Lower leg skin (tissue), 4 donors: ENCODE measurements around the gene KDM6A. TPM values are rescaled to one million over a fixed set of nuclear protein-coding genes. Genes with fewer than 3 reads are reported as not detected.

Experiments used
- DNase-seq, 2 donors: peaks; one replicate each; pipeline ENCODE4 v3.0.0-alpha.2; 2019; ENCODE audit warnings: low spot score in 2 of 2
- H3K4me3 ChIP-seq: fragments of 200-600 bp; sonication (generic); 2 replicates; pipeline ENCODE4 v1.5.1; 2017; ENCODE audit warnings: mild to moderate bottlenecking, low read depth; ENCODE audit not compliant: poor library complexity, severe bottlenecking
- CTCF ChIP-seq, 3 donors: fragments of 450-650 bp; IDR thresholded peaks; one replicate each; pipeline ENCODE4 v1.5.1; 2016; ENCODE audit warnings: antibody characterized with exemption in 3 of 3, mild to moderate bottlenecking in 3 of 3, moderate library complexity in 2 of 3
- POLR2A ChIP-seq, 2 donors: fragments of 450-650 bp; IDR thresholded peaks; one replicate each; pipeline ENCODE4 v1.6.1; 2016 to 2017; ENCODE audit warnings: antibody characterized with exemption in 2 of 2, mild to moderate bottlenecking in 1 of 2, moderate library complexity in 1 of 2
- WGBS, 2 donors: methylation state at CpG; one replicate each; pipeline ENCODE4 v1.1.5; 2018; 5-methylcytosine and 5-hydroxymethylcytosine counted together
- intact Hi-C: fragments of 100-400 bp; cut with DNase I; formaldehyde crosslinking; loops from one replicate; pipeline ENCODE4 v1.15.0; 2023; ENCODE audit warnings: low total_unique reads
- total RNA-seq, 4 donors: library from RNA; depleted of rRNA; stranded (reverse); fragments of >200 nt; gene quantifications; one replicate each; pipeline ENCODE4 v1.1.0, GENCODE V29; 2016

KDM6A gene
- total RNA-seq, 4 donors from 2014 or later = 30.3 to 88.2 (median 43.7) TPM

GRCh38 chrX:44873415-44874276 is 658 bp downstream of the KDM6A start:
- 0% methylated on average over 14 to 34 of the region's 99 CpGs for WGBS, 2 donors
- peak overlapping the region; percentile 60 for H3K4me3 ChIP-seq
- TF ChIP-seq CTCF (IDR thresholded peaks at IDR 0.05) (no peak), POLR2A (IDR thresholded peaks at IDR 0.05) (no peak)
- intact Hi-C loops = no loop called here
- peak; percentile 15 to 91 for DNase-seq

GRCh38 chrX:44874420-44875184 is 1.6 kb downstream of the KDM6A start:
- peak overlapping the region; percentile 60 for H3K4me3 ChIP-seq
- DNase-seq = peak in 1 of 2 donors; percentile 15
- TF ChIP-seq POLR2A (IDR thresholded peaks at IDR 0.05) = no peak
- no peak for TF ChIP-seq CTCF (IDR thresholded peaks at IDR 0.05)
- intact Hi-C loops = loop anchor here (5.0 kb wide), 1 partner anchor 458 kb away; no protein-coding TSS in a partner anchor
- WGBS, 2 donors = 1 to 3% methylated on average over 13 to 14 of the region's 14 CpGs

GRCh38 chrX:44875185-44875489 is 2.1 kb downstream of the KDM6A start:
- TF ChIP-seq POLR2A (IDR thresholded peaks at IDR 0.05) (no peak), CTCF (IDR thresholded peaks at IDR 0.05) (no peak)
- WGBS, 2 donors = 9 to 28% methylated on average over 5 of the region's 5 CpGs
- intact Hi-C loops = loop anchor here (5.0 kb wide), 1 partner anchor 457 kb away; no protein-coding TSS in a partner anchor
- DNase-seq = no peak
- H3K4me3 ChIP-seq = no peak overlapping the region

GRCh38 chrX:44876086-44876485 is 3.1 kb downstream of the KDM6A start:
- TF ChIP-seq CTCF (IDR thresholded peaks at IDR 0.05) (no peak), POLR2A (IDR thresholded peaks at IDR 0.05) (no peak)
- no peak for DNase-seq
- H3K4me3 ChIP-seq = no peak overlapping the region
- intact Hi-C loops = loop anchor here (5.0 kb wide), 1 partner anchor 456 kb away; no protein-coding TSS in a partner anchor
- 14 to 26% methylated on average over 4 of the region's 4 CpGs for WGBS, 2 donors

GRCh38 chrX:44876767-44877166 is 3.8 kb downstream of the KDM6A start:
- no peak overlapping the region for H3K4me3 ChIP-seq
- TF ChIP-seq CTCF (IDR thresholded peaks at IDR 0.05) (no peak), POLR2A (IDR thresholded peaks at IDR 0.05) (no peak)
- DNase-seq = no peak
- 82 to 87% methylated on average over 19 of the region's 19 CpGs for WGBS, 2 donors
- intact Hi-C loops = loop anchor here (5.0 kb wide), 1 partner anchor 456 kb away; no protein-coding TSS in a partner anchor
